CD14-positive monocyte (primary cell): ENCODE data around the gene FAM171A1. TPM values are rescaled to one million over a fixed set of nuclear protein-coding genes. Genes with fewer than 3 reads are reported as not detected.

Source experiments
- DNase-seq, 3 donors: peaks; one replicate each; pipeline ENCODE4 v3.0.0-alpha.2; 2011 to 2022
- H2AFZ ChIP-seq: 2 replicates; pipeline ENCODE4 v1.6.0; 2012; ENCODE audit warnings: mild to moderate bottlenecking, low read depth, low read length, inconsistent platforms; ENCODE audit not compliant: insufficient read depth, poor library complexity, severe bottlenecking
- H3K27ac ChIP-seq, 2 donors: 1 replicate in 1 of 2; 2 replicates in 1 of 2; pipeline ENCODE4 v1.5.1; 2012 to 2013; ENCODE audit warnings: low read length in 2 of 2, control low read depth in 1 of 2, inconsistent platforms in 1 of 2, low read depth in 1 of 2, mild to moderate bottlenecking in 1 of 2
- H3K27me3 ChIP-seq, 2 donors: one replicate each; pipeline versions ENCODE4 v1.6.0 to v1.6.1; 2011 to 2013; ENCODE audit warnings: low read length in 2 of 2; ENCODE audit not compliant: control insufficient read depth in 2 of 2, insufficient read depth in 2 of 2
- H3K36me3 ChIP-seq, 2 donors: replicated peaks in 1 of 2; 1 replicate in 1 of 2; 2 replicates in 1 of 2; pipeline versions ENCODE4 v1.5.1 to v1.6.1; 2012 to 2013; ENCODE audit warnings: low read length in 2 of 2, control low read depth in 1 of 2, inconsistent platforms in 1 of 2, mild to moderate bottlenecking in 1 of 2; ENCODE audit not compliant: insufficient read depth in 2 of 2, control insufficient read depth in 1 of 2
- H3K4me1 ChIP-seq, 2 donors: 1 replicate in 1 of 2; 2 replicates in 1 of 2; pipeline versions ENCODE4 v1.5.1 to v1.6.1; 2012 to 2013; ENCODE audit warnings: low read length in 2 of 2, control low read depth in 1 of 2, inconsistent platforms in 1 of 2, mild to moderate bottlenecking in 1 of 2, moderate library complexity in 1 of 2; ENCODE audit not compliant: insufficient read depth in 2 of 2, control insufficient read depth in 1 of 2
- H3K4me2 ChIP-seq: replicated peaks from 2 replicates; pipeline ENCODE3; 2012; ENCODE audit warnings: low read length, moderate library complexity, mild to moderate bottlenecking; ENCODE audit not compliant: poor library complexity, severe bottlenecking; ENCODE audit errors: extremely low read depth
- H3K4me3 ChIP-seq, 3 experiments: fragments of 200-600 bp in 1 of 3; sonication (generic) in 1 of 3; replicated peaks in 1 of 3; 1 replicate in 2 of 3; 2 replicates in 1 of 3; pipeline ENCODE4 v1.5.1; 2011 to 2013; ENCODE audit warnings: low read length in 3 of 3, mild to moderate bottlenecking in 3 of 3, control low read depth in 2 of 3, low read depth in 2 of 3, inconsistent platforms in 1 of 3, moderate library complexity in 1 of 3
- H3K79me2 ChIP-seq: 2 replicates; pipeline ENCODE4 v1.6.0; 2012; ENCODE audit warnings: mild to moderate bottlenecking, control low read depth, inconsistent platforms, low read length, moderate library complexity; ENCODE audit not compliant: insufficient read depth
- H3K9ac ChIP-seq: 2 replicates; pipeline ENCODE4 v1.6.0; 2017; ENCODE audit warnings: low read length, mild to moderate bottlenecking; ENCODE audit not compliant: insufficient read depth, poor library complexity, severe bottlenecking
- H3K9me3 ChIP-seq, 2 donors: replicated peaks in 1 of 2; 1 replicate in 1 of 2; 2 replicates in 1 of 2; pipeline versions ENCODE4 v1.5.1 to v1.6.1; 2012 to 2013; ENCODE audit warnings: low read length in 2 of 2, control low read depth in 1 of 2; ENCODE audit not compliant: control insufficient read depth in 1 of 2, insufficient read depth in 1 of 2
- H4K20me1 ChIP-seq: 2 replicates; pipeline ENCODE4 v1.6.0; 2012; ENCODE audit warnings: mild to moderate bottlenecking, low read length, control low read depth, moderate library complexity; ENCODE audit not compliant: insufficient read depth
- H3K27ac Mint-ChIP-seq, 7 donors: one replicate each; pipeline ENCODE4 v1.8.0; 2020; ENCODE audit warnings: mild to moderate bottlenecking in 7 of 7, mixed read lengths in 7 of 7, moderate library complexity in 6 of 7, inconsistent platforms in 2 of 7
- H3K27me3 Mint-ChIP-seq, 3 donors: one replicate each; pipeline ENCODE4 v1.8.0; 2021 to 2022; ENCODE audit warnings: low read depth in 3 of 3, mild to moderate bottlenecking in 3 of 3, mixed read lengths in 3 of 3, moderate library complexity in 3 of 3, inconsistent platforms in 1 of 3
- H3K36me3 Mint-ChIP-seq, 2 donors: one replicate each; pipeline ENCODE4 v1.8.0; 2020; ENCODE audit warnings: mixed read lengths in 2 of 2, inconsistent platforms in 1 of 2, mild to moderate bottlenecking in 1 of 2
- H3K4me1 Mint-ChIP-seq: one replicate; pipeline ENCODE4 v1.8.0; 2020; ENCODE audit warnings: mild to moderate bottlenecking, mixed read lengths
- H3K4me3 Mint-ChIP-seq, 2 donors: one replicate each; pipeline ENCODE4 v1.8.0; 2020; ENCODE audit warnings: mild to moderate bottlenecking in 2 of 2, mixed read lengths in 2 of 2, moderate library complexity in 1 of 2
- H3K9me3 Mint-ChIP-seq, 7 donors: one replicate each; pipeline ENCODE4 v1.8.0; 2020 to 2022; ENCODE audit warnings: mixed read lengths in 7 of 7, mild to moderate bottlenecking in 6 of 7, moderate library complexity in 6 of 7, inconsistent platforms in 2 of 7
- CTCF ChIP-seq: fragments of 200-600 bp; IDR thresholded peaks from one replicate; pipeline ENCODE4 v1.8.0; 2022; ENCODE audit warnings: antibody characterized with exemption, mild to moderate bottlenecking
- WGBS: methylation state at CpG from one replicate; pipeline ENCODE4 v1.1.5; 2013; ENCODE audit warnings: missing lambda C conversion rate; ENCODE audit not compliant: insufficient coverage; 5-methylcytosine and 5-hydroxymethylcytosine counted together
- intact Hi-C, 2 donors: fragments of 100-400 bp; cut with micrococcal nuclease; formaldehyde crosslinking; loops; one replicate each; pipeline versions ENCODE4 v1.15.0 to v1.15.1; 2023
- polyA plus RNA-seq, 3 donors: library from polyadenylated mRNA; depleted of rRNA in 1 of 3; unstranded in 2 of 3; stranded (reverse) in 1 of 3; fragments of 300-500 nt in 2 of 3; fragments of >200 nt in 1 of 3; fragmentation: Illumina TruSeq in 2 of 3; gene quantifications; 1 replicate in 2 of 3; 2 replicates in 1 of 3; pipeline ENCODE4 v1.2.3, GENCODE V29; 2012 to 2021

FAM171A1 gene
- polyA plus RNA-seq, 3 donors, result not detected

- Histone ChIP-seq H3K27me3 (no peaks in the 10 kb centered on the region), H3K36me3 (no peaks in the 10 kb centered on the region), H3K27ac (no peak overlapping the region), H3K4me3 (no peak overlapping the region), H3K4me1 (no peaks in the 10 kb centered on the region), H3K9me3 (no peaks in the 10 kb centered on the region), H2AFZ (no peak overlapping the region), H3K9ac (no peak overlapping the region), H4K20me1 (no peaks in the 10 kb centered on the region), H3K79me2 (no peaks in the 10 kb centered on the region), H3K4me2 (no peak overlapping the region)
- Mint-ChIP-seq H3K27ac (no peak overlapping the region), H3K4me3 (no peak overlapping the region), H3K4me1 (no peaks in the 10 kb centered on the region), H3K27me3 (peaks cover 2 to 7% (median 3%) of the 10 kb centered on the region in 3 donors), H3K9me3 (peaks cover 0 to 3% (median 0%) of the 10 kb centered on the region in 7 donors), H3K36me3 (no peaks in the 10 kb centered on the region)
- intact Hi-C loops, result no loop called here
- no peak for TF ChIP-seq CTCF
- 86% methylated on average over 5 of the region's 5 CpGs for WGBS
- no peak for DNase-seq
Observed at GRCh38 chr10:15237351-15237750, 133.7 kb downstream of the FAM171A1 start.

GRCh38 chr10:15236340-15236739 is 134.7 kb downstream of the FAM171A1 start:
- Histone ChIP-seq H3K27ac (no peak overlapping the region), H3K36me3 (no peaks in the 10 kb centered on the region), H4K20me1 (no peaks in the 10 kb centered on the region), H3K9me3 (no peaks in the 10 kb centered on the region), H3K4me2 (no peak overlapping the region), H3K9ac (no peak overlapping the region), H3K27me3 (no peaks in the 10 kb centered on the region), H3K79me2 (no peaks in the 10 kb centered on the region), H2AFZ (no peak overlapping the region), H3K4me3 (no peak overlapping the region), H3K4me1 (no peaks in the 10 kb centered on the region)
- TF ChIP-seq CTCF, result no peak
- DNase-seq, result no peak
- H3K27me3 Mint-ChIP-seq, result peaks cover 2 to 9% (median 3%) of the 10 kb centered on the region in 3 donors
- H3K4me1 Mint-ChIP-seq, result no peaks in the 10 kb centered on the region
- H3K27ac Mint-ChIP-seq, result no peak overlapping the region
- intact Hi-C loops, result no loop called here
- no peaks in the 10 kb centered on the region for H3K36me3 Mint-ChIP-seq
- peaks cover 0 to 3% (median 0%) of the 10 kb centered on the region in 7 donors for H3K9me3 Mint-ChIP-seq
- WGBS, result 90% methylated on average over 4 of the region's 9 CpGs
- H3K4me3 Mint-ChIP-seq, result no peak overlapping the region
